GM12892 (cell line): Measurements from ENCODE around the gene ZCCHC2.

Experiments used
- DNase-seq: peaks from one replicate; pipeline ENCODE4 v3.0.0; 2011; ENCODE audit not compliant: insufficient read length
- FAIRE-seq: peaks from 2 replicates; lab custom pipeline; 2011; peaks lifted over from hg19 to GRCh38; lab: Jason Lieb, UNC
- POLR2A ChIP-seq: IDR thresholded peaks from 2 replicates; pipeline ENCODE4 v1.6.1; 2011; ENCODE audit warnings: low read depth, low read length, control low read depth
- POLR2AphosphoS5 ChIP-seq: IDR thresholded peaks from 2 replicates; pipeline ENCODE4 v1.6.1; 2011; ENCODE audit warnings: low read depth, low read length, control low read depth
- TAF1 ChIP-seq: IDR thresholded peaks from 2 replicates; pipeline ENCODE4 v1.6.1; 2011; ENCODE audit warnings: low read depth, mild to moderate bottlenecking, control low read depth, low read length, borderline replicate concordance

ZCCHC2 gene

DNA sequence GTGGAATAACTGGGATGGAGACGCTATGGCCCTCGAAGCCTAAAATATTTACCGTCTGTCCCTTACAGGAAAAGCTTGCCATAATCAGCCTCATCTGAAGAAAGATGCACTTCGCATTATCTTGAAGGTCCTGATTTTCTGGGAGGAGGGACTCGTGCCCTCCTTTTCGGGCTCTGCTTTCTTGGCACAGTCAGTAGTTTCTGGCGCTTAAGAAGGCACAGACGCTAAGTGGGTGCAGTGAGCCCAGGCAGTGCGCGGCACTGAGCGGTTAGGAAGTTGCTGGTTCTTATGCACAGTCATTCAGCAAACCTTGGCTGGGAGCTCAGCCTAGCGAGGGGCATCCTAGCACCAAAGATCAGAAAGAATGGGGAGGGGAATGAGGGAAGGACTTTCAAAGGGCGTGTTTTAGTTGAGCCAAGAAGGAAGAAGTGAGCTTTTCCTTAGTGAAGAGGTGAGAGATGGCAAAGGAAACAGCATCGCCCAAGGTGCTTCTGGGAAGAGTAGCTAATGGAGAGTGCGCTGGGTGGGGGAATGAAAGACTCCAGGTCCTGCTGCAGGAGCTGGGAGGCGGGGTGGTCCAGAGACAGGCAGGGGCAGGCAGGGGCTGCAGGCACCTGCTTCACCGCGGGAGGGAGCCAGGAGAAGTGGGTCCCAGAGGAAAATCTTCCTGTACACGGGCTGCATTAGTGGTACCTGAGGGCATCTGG is 64.1 kb downstream of the ZCCHC2 start:
- TF ChIP-seq POLR2A: no peak
- TF ChIP-seq TAF1: no peak
- TF ChIP-seq POLR2AphosphoS5: no peak
- no peak for FAIRE-seq
- DNase-seq: no peak

DNA sequence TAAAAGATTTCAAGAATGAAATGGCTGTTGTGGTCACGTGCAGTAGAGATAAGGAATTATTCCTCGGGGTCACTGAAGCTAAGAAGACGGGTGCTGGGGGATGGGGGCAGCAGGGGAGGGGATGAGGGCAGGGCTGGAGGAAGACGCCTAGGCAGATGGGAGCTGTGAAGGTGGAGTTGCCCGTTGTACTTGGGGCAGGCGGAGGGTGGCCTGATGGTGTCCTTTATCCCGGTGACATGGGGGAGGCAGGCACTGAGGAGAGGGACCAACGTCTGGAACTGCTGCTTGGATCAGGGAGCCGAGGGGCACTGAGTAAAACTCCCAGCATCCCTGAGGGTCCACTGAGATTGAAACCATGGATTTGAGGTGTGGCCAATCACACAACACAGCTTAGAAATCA is 64.9 kb downstream of the ZCCHC2 start:
- FAIRE-seq: no peak
- TF ChIP-seq POLR2AphosphoS5 (no peak), POLR2A (no peak), TAF1 (no peak)

DNA sequence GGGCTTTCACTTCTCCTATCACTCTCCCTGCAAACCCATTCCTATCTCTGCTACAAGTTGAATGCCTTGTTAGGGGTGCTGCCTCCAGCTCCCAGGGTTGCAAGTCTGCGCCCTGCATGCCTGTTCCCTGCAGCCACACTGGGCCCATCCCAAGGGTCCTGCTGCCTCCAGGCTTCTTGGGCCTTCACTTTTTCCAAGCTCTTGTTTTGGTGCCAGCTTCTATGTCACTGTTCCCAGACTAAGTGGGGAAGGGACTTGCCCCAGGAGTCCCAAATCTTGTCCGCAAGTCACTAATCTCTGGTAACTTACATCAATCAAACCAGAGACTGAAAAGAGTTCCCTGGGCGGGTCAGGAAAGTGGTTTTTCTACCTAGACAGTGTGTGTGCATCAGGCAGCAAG is 65.4 kb downstream of the ZCCHC2 start:
- TF ChIP-seq POLR2A: no peak
- no peak for TF ChIP-seq POLR2AphosphoS5
- no peak for TF ChIP-seq TAF1
- DNase-seq: no peak
- no peak for FAIRE-seq

More for the DNA sequence above, 64.9 kb downstream of the ZCCHC2 start:
- no peak for DNase-seq

DNA sequence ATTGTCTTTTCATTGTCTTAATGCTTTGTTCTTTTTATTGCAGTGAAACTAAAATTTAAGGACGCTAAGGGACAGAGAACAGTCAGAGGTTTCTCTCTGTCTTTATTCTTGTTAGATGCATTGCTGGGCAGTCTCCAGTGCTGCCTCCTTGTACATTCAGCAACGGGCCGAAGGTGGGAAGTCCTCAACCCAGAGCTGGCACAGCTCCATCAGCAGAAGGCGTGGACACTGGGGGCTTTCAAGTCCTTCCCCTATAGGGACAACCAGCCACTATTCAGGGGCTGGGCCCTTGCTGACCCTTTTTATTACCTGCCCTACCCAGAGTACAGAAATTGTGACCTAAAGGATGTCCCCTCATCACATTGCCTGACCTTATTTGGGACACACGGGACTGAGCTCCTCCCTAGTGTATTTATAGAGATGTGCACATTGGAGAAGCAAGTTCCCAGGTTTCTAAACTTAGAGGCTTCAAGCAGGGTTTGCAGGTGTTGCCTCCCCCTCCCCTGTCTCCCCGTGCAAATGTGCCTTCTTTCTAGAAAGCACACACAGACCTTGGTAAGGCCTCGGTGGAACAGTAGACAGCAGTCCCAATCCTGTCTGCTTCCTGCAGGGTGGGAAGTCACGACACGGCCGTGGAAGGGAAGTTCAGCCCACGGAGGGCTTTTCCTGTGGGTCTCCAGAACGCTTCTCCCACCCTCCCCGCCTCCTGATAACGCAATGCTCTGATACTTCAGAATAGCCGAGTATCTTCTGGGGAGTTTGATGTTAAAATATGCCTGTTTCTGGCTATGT is 68.2 kb downstream of the ZCCHC2 start:
- no peak for TF ChIP-seq POLR2AphosphoS5
- no peak for TF ChIP-seq TAF1
- no peak for TF ChIP-seq POLR2A
- FAIRE-seq: no peak
- no peak for DNase-seq

DNA sequence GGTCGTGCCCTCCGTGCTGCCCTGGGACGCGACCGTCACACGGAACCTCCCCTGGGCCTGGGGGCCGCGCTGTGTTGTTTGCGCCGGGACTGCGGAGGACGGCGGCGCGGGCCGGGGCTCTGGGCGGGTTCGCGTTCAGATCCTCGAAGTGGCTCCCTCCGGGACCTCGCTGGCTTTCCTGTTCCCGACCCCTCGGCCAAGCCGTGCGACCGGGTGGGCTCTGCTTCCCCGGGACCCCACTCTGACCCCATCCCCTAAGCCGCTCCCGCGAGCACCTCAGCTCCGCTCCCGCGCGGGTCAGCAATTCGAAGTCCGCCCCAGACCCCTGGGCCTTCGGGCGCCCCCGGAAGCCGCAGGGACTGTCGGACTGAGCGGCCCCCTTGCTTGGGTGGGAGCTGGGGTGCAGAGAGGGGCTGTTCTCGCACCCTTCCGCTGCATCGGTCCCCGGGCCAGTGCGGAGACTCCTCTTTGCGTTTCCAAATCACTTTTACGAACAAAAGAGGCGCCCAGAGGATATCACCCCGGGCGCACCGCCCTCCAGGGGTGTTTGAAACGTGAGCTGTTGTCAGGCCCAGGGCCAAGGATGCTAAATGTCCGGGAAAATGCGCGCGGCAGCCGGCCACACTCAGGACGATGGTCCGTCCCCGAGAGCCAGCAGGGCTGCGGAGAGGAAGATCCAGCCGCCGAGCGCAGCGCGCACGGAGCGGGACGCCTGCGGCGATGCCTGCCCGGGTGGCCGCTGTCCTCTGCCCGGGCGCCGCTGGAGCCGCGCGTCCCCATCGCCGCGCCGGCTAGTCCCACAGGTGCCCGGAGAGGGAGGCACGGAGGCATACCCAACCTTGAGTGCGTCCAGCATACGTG is 73.5 kb downstream of the ZCCHC2 start:
- TF ChIP-seq POLR2AphosphoS5: no peak
- TF ChIP-seq TAF1: no peak
- no peak for TF ChIP-seq POLR2A
- no peak for FAIRE-seq

DNA sequence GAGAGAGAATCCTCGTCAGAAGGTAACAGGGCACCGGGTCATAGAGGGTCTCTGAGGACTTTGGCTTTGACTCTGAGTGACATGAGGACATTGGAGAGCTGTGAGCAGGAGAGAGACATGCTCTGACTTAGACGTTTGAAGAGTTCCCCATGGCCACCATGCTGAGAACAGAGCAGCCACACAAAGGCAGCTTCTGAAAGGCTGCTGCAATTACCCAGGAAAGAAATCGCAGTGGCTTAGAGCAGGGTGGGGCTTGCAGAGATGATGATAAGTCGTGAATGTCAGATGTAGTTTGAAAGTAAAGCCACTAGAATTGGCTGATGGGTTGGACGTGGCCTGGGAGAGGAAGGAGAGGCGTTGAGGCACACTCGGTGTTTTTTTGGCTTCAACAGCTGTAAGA is 79.0 kb downstream of the ZCCHC2 start:
- no peak for DNase-seq
- TF ChIP-seq TAF1 (no peak), POLR2AphosphoS5 (no peak), POLR2A (no peak)
- FAIRE-seq: no peak

More for the DNA sequence above, 73.5 kb downstream of the ZCCHC2 start:
- no peak for DNase-seq

DNA sequence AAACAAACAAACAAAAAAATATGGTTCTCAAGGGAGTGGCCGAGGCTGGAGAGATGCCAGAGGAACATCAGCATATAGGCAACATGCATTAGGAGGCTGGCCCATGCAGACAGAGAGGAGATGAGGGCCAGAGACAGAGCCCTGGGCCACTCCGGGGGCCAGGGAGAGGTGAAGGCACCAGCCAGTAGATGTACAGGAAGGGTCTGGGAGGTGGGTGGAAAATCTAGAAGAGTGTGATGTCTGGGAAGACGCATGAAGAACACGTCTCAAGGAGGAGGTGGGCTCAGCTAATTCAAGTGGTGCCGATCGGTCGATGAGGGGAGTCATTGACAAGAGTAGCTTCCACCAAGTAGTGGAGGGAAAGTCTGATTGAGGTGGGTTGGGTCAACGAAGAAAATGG is 79.9 kb downstream of the ZCCHC2 start:
- no peak for FAIRE-seq
- no peak for DNase-seq
- TF ChIP-seq TAF1: no peak
- TF ChIP-seq POLR2A: no peak
- no peak for TF ChIP-seq POLR2AphosphoS5

DNA sequence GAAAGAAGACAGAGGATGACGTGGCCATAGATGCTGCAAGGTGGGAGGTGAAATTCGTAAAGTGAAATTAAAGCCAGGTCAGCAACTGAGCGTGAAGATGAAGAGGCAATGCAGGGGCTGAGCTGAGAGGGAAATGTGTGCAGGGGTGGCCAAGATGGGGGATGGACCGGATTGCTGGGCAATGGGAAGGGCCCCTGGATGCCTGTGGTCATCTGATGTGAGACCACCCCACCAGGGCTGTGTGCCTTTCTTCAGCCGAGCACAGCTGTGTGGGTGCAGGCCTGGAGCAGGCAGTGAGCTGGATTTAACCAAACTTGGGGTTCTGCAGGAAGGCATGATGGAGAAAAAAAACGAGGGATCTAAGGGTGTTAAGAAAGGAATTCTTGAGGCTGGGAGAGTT is 80.4 kb downstream of the ZCCHC2 start:
- DNase-seq (no peak), FAIRE-seq (no peak)
- TF ChIP-seq POLR2AphosphoS5: no peak
- TF ChIP-seq TAF1: no peak
- no peak for TF ChIP-seq POLR2A

DNA sequence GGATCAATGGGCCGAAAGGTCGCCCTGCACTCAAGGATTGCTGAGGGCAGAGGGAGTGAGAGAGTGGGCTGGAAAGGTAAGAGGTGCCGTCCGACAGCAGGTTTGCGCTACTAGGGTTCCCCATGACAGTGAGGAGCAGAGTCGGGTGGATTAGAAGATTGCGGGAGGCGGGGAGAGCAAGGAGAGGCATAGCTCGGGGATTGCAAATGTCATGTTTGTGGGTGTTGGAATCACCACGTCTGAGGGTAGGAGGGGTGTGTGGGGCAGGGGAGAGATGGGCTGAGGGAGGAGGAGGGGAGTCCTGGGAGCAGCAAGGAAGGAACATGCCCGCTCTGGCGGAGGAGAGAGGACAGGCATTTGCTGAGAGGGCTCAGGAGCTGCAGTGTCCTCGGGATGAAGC is 81.2 kb downstream of the ZCCHC2 start:
- no peak for FAIRE-seq
- no peak for DNase-seq
- TF ChIP-seq POLR2A: no peak
- no peak for TF ChIP-seq POLR2AphosphoS5
- TF ChIP-seq TAF1: no peak

DNA sequence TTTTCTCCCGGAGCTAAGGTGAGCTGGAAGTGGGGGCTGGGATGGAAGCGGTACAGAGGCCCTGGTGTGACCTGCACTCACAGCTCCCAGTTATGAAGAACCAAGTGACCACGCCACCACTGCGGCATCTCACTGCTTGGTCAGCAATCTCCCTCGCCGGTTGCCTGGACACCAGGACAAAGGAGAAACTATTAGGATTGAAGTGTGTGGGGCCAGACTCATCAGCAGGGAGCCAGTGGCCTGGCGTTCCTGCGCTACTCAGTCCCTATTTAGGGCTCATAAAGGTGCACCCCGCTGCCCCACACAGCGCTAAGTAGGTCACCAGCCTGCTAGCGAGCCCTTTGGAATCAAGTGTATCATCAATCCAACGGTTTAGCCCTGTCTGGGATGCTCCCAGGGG is 82.9 kb downstream of the ZCCHC2 start:
- FAIRE-seq: no peak
- TF ChIP-seq POLR2A (no peak), TAF1 (no peak), POLR2AphosphoS5 (no peak)
- no peak for DNase-seq

DNA sequence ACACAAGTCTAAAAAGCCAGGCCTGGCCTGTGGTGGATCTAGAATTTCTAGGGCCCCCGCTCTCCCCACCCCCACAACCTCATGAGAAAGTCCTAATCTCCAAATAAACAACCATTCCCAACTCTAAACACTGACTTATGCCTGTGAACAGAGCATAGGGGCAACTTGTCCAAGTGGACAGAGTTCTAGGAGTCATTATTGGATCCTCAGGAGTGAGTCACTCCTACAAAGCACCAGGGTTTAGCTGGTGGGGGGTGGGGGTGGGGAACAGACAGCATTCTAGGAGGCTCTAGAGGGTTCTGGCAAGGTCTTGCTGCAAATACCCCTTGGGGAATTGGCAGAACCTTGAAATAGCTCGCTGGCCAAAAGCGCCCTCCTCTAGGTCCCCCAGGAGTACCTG is 83.3 kb downstream of the ZCCHC2 start:
- no peak for FAIRE-seq
- TF ChIP-seq POLR2A: no peak
- no peak for TF ChIP-seq POLR2AphosphoS5
- no peak for TF ChIP-seq TAF1
- no peak for DNase-seq

DNA sequence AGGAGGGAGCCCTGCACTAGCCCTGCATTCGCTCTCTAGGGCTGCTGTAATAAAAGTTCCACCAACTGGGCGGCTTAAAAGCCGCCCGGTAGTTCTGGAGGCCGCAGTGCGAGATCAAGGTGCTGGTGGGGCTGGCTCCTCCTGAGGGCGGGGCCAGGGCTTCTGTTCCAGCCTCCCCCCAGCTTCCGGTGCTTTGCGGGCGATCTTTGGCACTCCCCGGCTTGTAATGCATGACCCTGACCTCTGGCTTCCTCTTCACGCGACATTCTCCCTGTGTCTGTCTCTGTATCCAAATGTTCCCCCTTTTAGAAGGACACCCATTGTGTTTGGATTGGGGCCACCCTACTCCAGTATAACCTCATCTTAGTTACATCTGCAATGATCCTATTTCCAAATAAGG is 84.5 kb downstream of the ZCCHC2 start:
- TF ChIP-seq POLR2A: no peak
- no peak for TF ChIP-seq TAF1
- no peak for TF ChIP-seq POLR2AphosphoS5
- FAIRE-seq: no peak
- no peak for DNase-seq
